AG04450 (cell line): ENCODE data around the gene CYTH2. TPM values are rescaled to one million over a fixed set of nuclear protein-coding genes. Genes with fewer than 3 reads are reported as not detected.

Experiments
- CTCF ChIA-PET: fragments of 300-600, 350-600 bp; formaldehyde crosslinking; extraction: SDS; loops from one replicate; lab custom pipeline; 2022; ENCODE audit warnings: antibody characterized with exemption, inconsistent platforms; lab: Charles Lee
- POLR2A ChIA-PET: fragments of 350-600 bp; formaldehyde crosslinking; extraction: SDS; loops from one replicate; lab custom pipeline; 2021; ENCODE audit warnings: antibody characterized with exemption, inconsistent platforms; lab: Yijun Ruan, JAX
- DNase-seq: peaks from one replicate; pipeline ENCODE4 v3.0.0-alpha.2; 2011; ENCODE audit warnings: low read depth, low spot score
- H3K27ac ChIP-seq: one replicate; pipeline ENCODE4 v1.5.1; 2012; ENCODE audit warnings: low read depth, low read length, control low read depth
- H3K27me3 ChIP-seq: one replicate; pipeline ENCODE4 v1.6.0; 2012; ENCODE audit warnings: low read length; ENCODE audit not compliant: control insufficient read depth, insufficient read depth
- H3K4me3 ChIP-seq: 2 replicates; pipeline ENCODE4 v1.5.1; 2011; ENCODE audit warnings: mild to moderate bottlenecking, low read depth, low read length, control low read depth
- H3K9me3 ChIP-seq: 2 replicates; pipeline ENCODE4 v1.5.1; 2012; ENCODE audit warnings: low read length; ENCODE audit not compliant: control insufficient read depth, insufficient read depth
- polyA minus RNA-seq: library from RNA; depleted of rRNA, polyadenylated mRNA; stranded (reverse); fragments of >200 nt; gene quantifications from 2 replicates; pipeline ENCODE4 v1.2.3, GENCODE V29; 2011; rRNA and poly(A)+ RNA removed
- polyA plus RNA-seq: library from polyadenylated mRNA; depleted of rRNA; stranded (reverse); fragments of >200 nt; gene quantifications from 2 replicates; pipeline ENCODE4 v1.2.3, GENCODE V29; 2011; rRNA removed
- TF ChIP-seq, protein P1 (sequence below): IDR thresholded peaks from 2 replicates; pipeline ENCODE4 v1.5.1; 2011; ENCODE audit warnings: low read depth, low read length, control low read depth, inconsistent platforms

The CYTH2 gene, protein sequence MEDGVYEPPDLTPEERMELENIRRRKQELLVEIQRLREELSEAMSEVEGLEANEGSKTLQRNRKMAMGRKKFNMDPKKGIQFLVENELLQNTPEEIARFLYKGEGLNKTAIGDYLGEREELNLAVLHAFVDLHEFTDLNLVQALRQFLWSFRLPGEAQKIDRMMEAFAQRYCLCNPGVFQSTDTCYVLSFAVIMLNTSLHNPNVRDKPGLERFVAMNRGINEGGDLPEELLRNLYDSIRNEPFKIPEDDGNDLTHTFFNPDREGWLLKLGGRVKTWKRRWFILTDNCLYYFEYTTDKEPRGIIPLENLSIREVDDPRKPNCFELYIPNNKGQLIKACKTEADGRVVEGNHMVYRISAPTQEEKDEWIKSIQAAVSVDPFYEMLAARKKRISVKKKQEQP
- polyA plus RNA-seq (29.3 and 35.6 TPM in 2 replicates), polyA minus RNA-seq (38.7 and 57.2 TPM in 2 replicates)

DNA sequence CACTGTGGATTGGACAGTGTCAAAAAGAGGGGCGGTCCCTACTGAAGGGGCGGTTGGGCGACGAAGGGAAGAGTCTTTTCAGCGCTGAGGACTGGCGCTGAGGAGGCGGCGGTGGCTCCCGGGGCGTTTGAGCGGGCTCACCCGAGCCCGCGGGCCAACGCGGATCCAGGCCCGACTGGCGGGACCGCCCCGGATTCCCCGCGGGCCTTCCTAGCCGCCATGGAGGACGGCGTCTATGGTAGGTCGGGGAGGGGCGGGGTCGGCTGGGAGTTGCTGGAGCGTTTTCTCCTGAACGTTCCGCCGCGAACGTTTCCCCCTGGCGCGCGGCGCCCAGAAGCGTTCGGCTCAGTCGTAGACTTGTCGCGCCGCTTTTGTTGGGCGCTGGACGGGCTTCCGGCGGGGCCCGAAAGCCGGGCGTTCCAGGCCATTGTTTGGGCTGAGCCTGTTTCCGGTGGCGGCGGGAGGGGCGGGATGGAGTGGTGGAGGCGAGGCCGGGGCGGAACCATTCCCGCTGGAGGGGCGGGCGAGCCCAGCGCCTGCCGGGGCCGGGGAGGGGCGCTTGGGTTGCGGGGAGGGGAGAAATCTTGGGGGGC, at the start of gene CYTH2:
Gene CYTH2 (plus strand): TSS at position 81 of the 593 bp plus-strand sequence. CDS start 139 bp downstream, at position 220.
- ChIA-PET POLR2A (no interaction called here), CTCF (interaction anchor here (1.2 to 2.0 kb wide), 4 partner anchors 21 to 115 kb away, joined by 3 to 12 read pairs (median 4); partner anchors contain the start of gene KDELR1)
- Histone ChIP-seq H3K27ac (peak within 1 kb of the TSS; percentile 97), H3K9me3 (no peaks in the 10 kb centered on the region; the same call in 1 of the 2 replicates), H3K27me3 (no peaks in the 10 kb centered on the region), H3K4me3 (peak within 1 kb of the TSS; percentile 86)
- DNase-seq, result peak; percentile 20
- TF ChIP-seq, protein P1, sequence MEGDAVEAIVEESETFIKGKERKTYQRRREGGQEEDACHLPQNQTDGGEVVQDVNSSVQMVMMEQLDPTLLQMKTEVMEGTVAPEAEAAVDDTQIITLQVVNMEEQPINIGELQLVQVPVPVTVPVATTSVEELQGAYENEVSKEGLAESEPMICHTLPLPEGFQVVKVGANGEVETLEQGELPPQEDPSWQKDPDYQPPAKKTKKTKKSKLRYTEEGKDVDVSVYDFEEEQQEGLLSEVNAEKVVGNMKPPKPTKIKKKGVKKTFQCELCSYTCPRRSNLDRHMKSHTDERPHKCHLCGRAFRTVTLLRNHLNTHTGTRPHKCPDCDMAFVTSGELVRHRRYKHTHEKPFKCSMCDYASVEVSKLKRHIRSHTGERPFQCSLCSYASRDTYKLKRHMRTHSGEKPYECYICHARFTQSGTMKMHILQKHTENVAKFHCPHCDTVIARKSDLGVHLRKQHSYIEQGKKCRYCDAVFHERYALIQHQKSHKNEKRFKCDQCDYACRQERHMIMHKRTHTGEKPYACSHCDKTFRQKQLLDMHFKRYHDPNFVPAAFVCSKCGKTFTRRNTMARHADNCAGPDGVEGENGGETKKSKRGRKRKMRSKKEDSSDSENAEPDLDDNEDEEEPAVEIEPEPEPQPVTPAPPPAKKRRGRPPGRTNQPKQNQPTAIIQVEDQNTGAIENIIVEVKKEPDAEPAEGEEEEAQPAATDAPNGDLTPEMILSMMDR, result no peak

DNA sequence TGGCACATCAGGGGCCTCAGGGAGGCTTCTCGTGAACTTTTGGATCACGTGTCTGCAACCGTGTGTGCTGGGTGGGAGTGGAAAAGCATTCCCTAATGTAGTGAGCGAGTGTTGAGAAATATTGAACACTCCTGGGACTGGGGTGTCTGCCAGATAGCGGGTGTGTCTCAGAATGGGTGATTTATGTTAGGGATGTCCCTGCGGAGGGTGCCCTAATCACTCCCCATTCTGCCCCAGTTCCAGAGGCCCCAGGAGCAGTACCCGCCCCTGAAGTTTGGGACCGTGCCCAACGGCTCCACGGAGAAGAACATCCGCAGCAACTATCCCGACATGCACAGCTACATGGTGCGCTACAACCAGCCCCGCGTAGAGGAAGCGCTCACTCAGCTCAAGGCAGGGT, 47.6 kb upstream of the CYTH2 start:
- ChIA-PET POLR2A (no interaction called here), CTCF (no interaction called here)
- Histone ChIP-seq H3K27ac (no peak overlapping the region), H3K9me3 (no peaks in the 10 kb centered on the region; the same call in 1 of the 2 replicates), H3K27me3 (no peaks in the 10 kb centered on the region), H3K4me3 (no peak overlapping the region)
- TF ChIP-seq, protein P1, result no peak
- no peak for DNase-seq

DNA sequence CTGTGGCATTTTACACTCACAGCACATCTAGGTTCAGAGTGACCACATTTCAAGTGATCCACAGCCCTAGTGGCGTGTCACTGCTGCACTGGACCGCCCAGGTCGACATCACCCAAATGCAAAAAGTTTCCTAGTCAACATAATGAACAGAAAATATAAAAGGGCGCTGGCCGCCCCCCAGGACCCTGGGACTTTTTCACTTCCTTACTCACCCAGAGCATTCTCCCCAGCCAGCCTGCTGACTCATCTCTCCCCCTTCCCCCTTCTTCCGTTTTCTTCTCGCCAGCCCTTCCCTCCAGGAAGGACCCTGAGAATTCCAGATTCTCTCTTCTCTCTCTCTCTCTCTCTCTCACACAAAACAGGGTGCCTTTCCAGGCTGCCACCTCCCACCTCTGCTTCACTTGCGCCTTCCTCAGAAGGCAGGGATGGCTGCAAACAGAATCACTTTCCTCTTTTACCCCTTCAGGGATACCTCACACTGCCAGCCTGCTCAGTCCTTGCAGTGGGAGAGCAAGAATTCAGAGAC, 44.4 kb upstream of the CYTH2 start:
- CTCF ChIA-PET, result interaction anchor here (0.7 kb wide), 1 partner anchor 11 kb away, joined by 8 read pairs; no protein-coding TSS in a partner anchor
- H3K27ac ChIP-seq, result peak overlapping the region; percentile 59

DNA sequence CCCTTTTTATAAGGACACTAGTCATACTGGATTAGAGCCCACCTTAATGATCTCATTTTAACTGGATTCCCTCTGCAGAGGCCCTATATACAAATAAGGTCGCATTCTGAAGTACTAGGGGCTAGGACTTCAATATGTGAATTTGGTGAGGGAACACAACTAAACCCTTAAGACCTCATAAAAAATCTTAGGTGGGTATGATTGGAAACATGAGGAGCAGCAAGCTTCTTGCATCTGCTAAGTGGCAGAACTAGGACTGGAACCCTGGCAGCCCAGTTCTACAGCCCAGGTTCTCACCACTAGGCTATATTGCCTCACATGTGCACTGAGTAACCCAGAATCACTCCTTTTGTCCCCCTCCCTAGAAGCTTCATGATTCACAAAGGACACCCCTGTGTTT, 40.5 kb upstream of the CYTH2 start:
- Histone ChIP-seq H3K27me3 (no peaks in the 10 kb centered on the region), H3K9me3 (no peaks in the 10 kb centered on the region), H3K27ac (no peak overlapping the region), H3K4me3 (no peak overlapping the region)
- ChIA-PET POLR2A (no interaction called here), CTCF (no interaction called here)
- TF ChIP-seq, protein P1, result no peak
- no peak for DNase-seq

More for the DNA sequence above, 44.4 kb upstream of the CYTH2 start:
- no peak overlapping the region for H3K4me3 ChIP-seq
- POLR2A ChIA-PET, result no interaction called here
- H3K9me3 ChIP-seq, result no peaks in the 10 kb centered on the region; the same call in 1 of the 2 replicates
- no peak for DNase-seq
- no peaks in the 10 kb centered on the region for H3K27me3 ChIP-seq
- TF ChIP-seq, protein P1, result no peak
